ENCODE data around the gene IL22RA1.

IL22RA1 gene

DNA sequence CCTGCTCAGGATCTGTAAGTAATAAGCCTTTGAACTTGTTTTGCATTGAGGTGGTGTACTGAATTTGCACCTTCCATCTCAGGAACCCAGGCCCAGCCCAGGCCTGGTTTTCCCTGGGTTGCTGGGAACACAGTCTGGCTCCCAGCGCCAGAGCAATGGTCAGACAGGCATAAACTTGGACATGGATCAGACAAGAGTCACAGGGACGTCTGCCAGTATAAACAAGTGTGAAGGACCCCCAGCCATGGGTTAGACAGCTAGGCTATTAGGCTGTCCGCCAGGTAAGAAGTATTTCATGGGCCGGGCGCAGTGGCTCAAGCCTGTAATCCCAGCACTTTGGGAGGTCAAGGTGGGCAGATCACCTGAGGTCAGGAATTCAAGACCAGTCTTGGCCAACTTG is 38.7 kb upstream of the IL22RA1 start:
- intact Hi-C loops (cut with DNase I; ENCODE audit: low total_unique reads) = no loop called here
- Histone ChIP-seq H3K4me1 (peaks cover 0 to 3% (median under 1%) of the 10 kb centered on the region in 4 donors), H3K9me3 (no peaks in the 10 kb centered on the region), H3K4me3 (no peak overlapping the region), H3K27ac (no peak overlapping the region), H3K36me3 (no peaks in the 10 kb centered on the region), H3K27me3 (peaks cover 0 to 29% of the 10 kb centered on the region in 2 donors)
- DNase-seq = no peak
- TF ChIP-seq, protein P1, sequence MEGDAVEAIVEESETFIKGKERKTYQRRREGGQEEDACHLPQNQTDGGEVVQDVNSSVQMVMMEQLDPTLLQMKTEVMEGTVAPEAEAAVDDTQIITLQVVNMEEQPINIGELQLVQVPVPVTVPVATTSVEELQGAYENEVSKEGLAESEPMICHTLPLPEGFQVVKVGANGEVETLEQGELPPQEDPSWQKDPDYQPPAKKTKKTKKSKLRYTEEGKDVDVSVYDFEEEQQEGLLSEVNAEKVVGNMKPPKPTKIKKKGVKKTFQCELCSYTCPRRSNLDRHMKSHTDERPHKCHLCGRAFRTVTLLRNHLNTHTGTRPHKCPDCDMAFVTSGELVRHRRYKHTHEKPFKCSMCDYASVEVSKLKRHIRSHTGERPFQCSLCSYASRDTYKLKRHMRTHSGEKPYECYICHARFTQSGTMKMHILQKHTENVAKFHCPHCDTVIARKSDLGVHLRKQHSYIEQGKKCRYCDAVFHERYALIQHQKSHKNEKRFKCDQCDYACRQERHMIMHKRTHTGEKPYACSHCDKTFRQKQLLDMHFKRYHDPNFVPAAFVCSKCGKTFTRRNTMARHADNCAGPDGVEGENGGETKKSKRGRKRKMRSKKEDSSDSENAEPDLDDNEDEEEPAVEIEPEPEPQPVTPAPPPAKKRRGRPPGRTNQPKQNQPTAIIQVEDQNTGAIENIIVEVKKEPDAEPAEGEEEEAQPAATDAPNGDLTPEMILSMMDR (IDR thresholded peaks at IDR 0.05) = no peak

DNA sequence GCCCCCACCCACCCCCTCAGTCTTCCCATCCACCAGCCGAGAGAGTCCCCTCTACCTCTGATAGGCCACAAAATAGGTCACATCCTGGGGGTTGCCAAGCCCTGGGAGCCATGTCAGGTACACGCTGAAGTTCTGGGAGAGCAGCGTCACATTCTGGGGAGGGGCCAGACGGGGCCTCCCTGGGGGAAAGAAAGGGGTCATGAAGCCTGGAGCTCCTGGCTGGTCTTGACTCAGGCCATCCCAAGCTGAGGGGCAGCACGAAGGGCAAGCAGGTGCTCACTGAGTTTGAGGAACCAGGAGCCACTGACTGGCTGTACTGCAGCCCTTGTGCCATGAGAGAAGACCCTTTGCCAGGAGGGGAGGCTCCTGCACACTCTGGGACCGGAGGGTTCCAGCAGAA is 37.7 kb upstream of the IL22RA1 start:
- DNase-seq = no peak
- Histone ChIP-seq H3K4me3 (no peak overlapping the region), H3K27me3 (peaks cover 0 to 20% of the 10 kb centered on the region in 2 donors), H3K9me3 (no peaks in the 10 kb centered on the region), H3K4me1 (no peaks in the 10 kb centered on the region), H3K27ac (no peak overlapping the region), H3K36me3 (no peaks in the 10 kb centered on the region)
- TF ChIP-seq, protein P1 (IDR thresholded peaks at IDR 0.05) = no peak
- intact Hi-C loops (cut with DNase I; ENCODE audit: low total_unique reads) = no loop called here

DNA sequence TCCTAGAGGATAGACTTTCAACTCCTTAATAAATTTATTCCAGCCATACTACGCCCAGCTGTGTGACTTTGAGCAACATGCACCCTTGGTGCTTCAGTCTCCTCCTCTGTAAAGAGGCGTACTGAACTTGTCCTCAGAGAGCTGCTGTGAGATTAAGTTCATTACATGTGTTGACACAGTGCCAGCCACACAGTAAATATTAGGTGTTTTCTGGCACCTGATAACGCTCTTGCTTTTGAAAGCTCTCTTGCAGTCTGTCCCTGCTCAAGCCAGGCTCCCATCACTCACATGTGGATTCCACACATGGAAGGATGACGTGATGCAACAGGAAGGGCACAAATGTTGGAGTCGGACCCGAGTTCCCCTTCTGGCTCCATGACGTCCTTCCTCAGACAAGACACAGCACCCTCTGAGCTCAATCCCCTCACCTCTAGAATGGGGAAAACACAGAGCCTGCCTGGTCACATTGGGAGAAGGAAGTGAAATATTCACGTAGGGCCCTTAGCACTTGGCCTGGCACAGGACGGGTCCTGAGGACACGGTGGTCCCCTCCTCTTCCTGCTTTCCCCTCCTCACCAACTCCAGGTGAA is 36.4 kb upstream of the IL22RA1 start:
- Histone ChIP-seq H3K27me3 (peaks cover 0 to 13% of the 10 kb centered on the region in 2 donors), H3K9me3 (no peaks in the 10 kb centered on the region), H3K4me3 (no peak overlapping the region), H3K27ac (no peak overlapping the region), H3K4me1 (no peaks in the 10 kb centered on the region), H3K36me3 (no peaks in the 10 kb centered on the region)
- DNase-seq = no peak
- TF ChIP-seq, protein P1 (IDR thresholded peaks at IDR 0.05) = no peak
- intact Hi-C loops (cut with DNase I; ENCODE audit: low total_unique reads) = no loop called here

DNA sequence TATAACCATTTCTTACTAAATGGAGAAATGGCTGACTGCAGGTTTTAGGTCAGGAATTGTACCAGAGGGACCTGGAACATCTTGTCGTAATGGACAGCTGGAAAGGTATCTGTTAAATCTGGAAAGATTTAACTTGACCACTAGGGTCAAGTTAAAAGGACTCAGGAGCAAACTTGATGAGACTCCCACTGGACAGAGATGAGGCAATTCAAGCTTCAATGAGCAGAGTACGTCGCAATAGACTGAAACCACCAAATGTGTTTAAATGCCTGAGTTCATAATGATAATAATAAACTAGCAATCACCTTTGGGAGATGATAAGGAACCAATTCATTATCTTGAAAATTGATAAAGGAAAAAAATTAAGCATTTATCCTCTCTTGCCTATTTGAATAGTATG is 35.5 kb upstream of the IL22RA1 start:
- TF ChIP-seq, protein P1 (IDR thresholded peaks at IDR 0.05) = no peak
- DNase-seq = no peak
- Histone ChIP-seq H3K36me3 (no peaks in the 10 kb centered on the region), H3K27me3 (peaks cover 0 to 15% of the 10 kb centered on the region in 2 donors), H3K4me1 (no peaks in the 10 kb centered on the region), H3K4me3 (no peak overlapping the region), H3K9me3 (no peaks in the 10 kb centered on the region), H3K27ac (no peak overlapping the region)
- intact Hi-C loops (cut with DNase I; ENCODE audit: low total_unique reads) = no loop called here

DNA sequence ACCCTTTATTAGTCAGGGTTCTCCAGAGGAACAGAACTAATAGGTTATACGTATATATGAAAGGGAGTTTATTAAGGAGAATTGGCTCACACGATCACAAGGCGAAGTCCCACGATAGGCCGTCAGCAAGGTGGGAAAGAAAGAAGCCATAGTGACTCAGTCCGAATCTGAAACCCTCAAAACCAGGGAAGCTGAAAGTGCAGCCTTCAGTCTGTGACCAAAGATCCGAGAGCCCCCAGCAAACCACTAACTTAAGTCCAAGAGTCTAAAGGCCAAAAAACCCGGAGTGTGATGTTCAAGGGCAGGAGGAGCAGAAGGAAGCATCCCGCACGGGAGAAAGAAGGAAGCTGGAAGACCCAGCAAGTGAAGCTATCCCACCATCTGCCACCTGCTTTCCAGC is 34.2 kb upstream of the IL22RA1 start:
- H3K27ac ChIP-seq = no peak overlapping the region
- no peaks in the 10 kb centered on the region for H3K36me3 ChIP-seq
- no peaks in the 10 kb centered on the region for H3K9me3 ChIP-seq
- TF ChIP-seq, protein P1 (IDR thresholded peaks at IDR 0.05) = no peak
- no peak overlapping the region for H3K4me3 ChIP-seq
- intact Hi-C loops (cut with DNase I; ENCODE audit: low total_unique reads) = no loop called here
- DNase-seq = no peak
- H3K27me3 ChIP-seq = peaks cover 0 to 20% of the 10 kb centered on the region in 2 donors
- H3K4me1 ChIP-seq = no peaks in the 10 kb centered on the region

All from tibial artery (tissue), 4 donors.